Smooth muscle cell (in vitro differentiated cells): ENCODE results near the gene PARS2. TPM values are rescaled to one million over a fixed set of nuclear protein-coding genes. Genes with fewer than 3 reads are reported as not detected.

ENCODE experiments used
- DNase-seq: peaks from one replicate; lab custom pipeline; 2025; ENCODE audit not compliant: unreplicated experiment; lab: John Stamatoyannopoulos, UW
- H2AFZ ChIP-seq: fragments of 200-600 bp; sonication (generic); 2 replicates; pipeline ENCODE4 v1.6.0; 2016; ENCODE audit warnings: antibody characterized with exemption, low read depth, mild to moderate bottlenecking
- H3F3A ChIP-seq: fragments of 200-600 bp; sonication (generic); 2 replicates; pipeline ENCODE4 v1.6.0; 2017; ENCODE audit warnings: antibody characterized with exemption, low read depth
- H3K27ac ChIP-seq: fragments of 200-600 bp; sonication (generic); 2 replicates; pipeline ENCODE4 v1.5.1; 2016; ENCODE audit warnings: low read depth, mild to moderate bottlenecking
- H3K27me3 ChIP-seq: fragments of 200-600 bp; sonication (generic); 2 replicates; pipeline ENCODE4 v1.6.1; 2016; ENCODE audit warnings: low read depth, mild to moderate bottlenecking
- H3K36me3 ChIP-seq: fragments of 200-600 bp; sonication (generic); 2 replicates; pipeline ENCODE4 v1.5.1; 2016; ENCODE audit warnings: low read depth
- H3K4me1 ChIP-seq: fragments of 200-600 bp; sonication (generic); 2 replicates; pipeline ENCODE4 v1.5.1; 2016; ENCODE audit warnings: low read depth
- H3K4me2 ChIP-seq: fragments of 200-600 bp; sonication (generic); 2 replicates; pipeline ENCODE4 v1.6.0; 2016; ENCODE audit warnings: mild to moderate bottlenecking
- H3K4me3 ChIP-seq: fragments of 200-600 bp; sonication (generic); 2 replicates; pipeline ENCODE4 v1.5.1; 2016; ENCODE audit warnings: mild to moderate bottlenecking
- H3K79me2 ChIP-seq: fragments of 200-600 bp; sonication (generic); 2 replicates; pipeline ENCODE4 v1.6.0; 2016; ENCODE audit warnings: low read depth, mild to moderate bottlenecking
- H3K9ac ChIP-seq: fragments of 200-600 bp; sonication (generic); 2 replicates; pipeline ENCODE4 v1.6.0; 2016; ENCODE audit warnings: low read depth
- H3K9me3 ChIP-seq: fragments of 200-600 bp; sonication (generic); replicated peaks from 2 replicates; pipeline ENCODE4 v1.5.1; 2016; ENCODE audit warnings: low read depth
- H4K20me1 ChIP-seq: fragments of 200-600 bp; sonication (generic); 2 replicates; pipeline ENCODE4 v1.6.0; 2016; ENCODE audit warnings: low read depth
- CTCF ChIP-seq: fragments of 200-600 bp; sonication (generic); IDR thresholded peaks from 2 replicates; pipeline ENCODE4 v1.5.1; 2017; ENCODE audit warnings: borderline replicate concordance, mild to moderate bottlenecking, antibody characterized with exemption; ENCODE audit not compliant: insufficient read depth, poor library complexity, severe bottlenecking
- WGBS: methylation state at CpG from one replicate; pipeline ENCODE4 v1.1.7; 2016; ENCODE audit warnings: low lambda C conversion rate; 5-methylcytosine and 5-hydroxymethylcytosine counted together
- polyA plus RNA-seq: library from polyadenylated mRNA; unstranded; fragments of >200 nt; fragmentation: Nextera tagmentation; extraction: Ambion mirVana; gene quantifications from 2 replicates; pipeline ENCODE4 v1.2.1, GENCODE V29; 2016
- total RNA-seq: library from RNA; depleted of rRNA; stranded (reverse); fragments of >200 nt; gene quantifications from 2 replicates; pipeline ENCODE4 v1.2.3, GENCODE V29; 2014

PARS2 gene
- total and polyA plus RNA-seq, 2 experiments from 2014 or later = 1.7 to 5.7 TPM

- no peak overlapping the region for H3K9ac ChIP-seq
- H3K4me2 ChIP-seq = no peak overlapping the region
- H3K4me3 ChIP-seq = no peak overlapping the region
- no peaks in the 10 kb centered on the region for H3F3A ChIP-seq
- no peak for DNase-seq
- no peak for TF ChIP-seq CTCF
- no peaks in the 10 kb centered on the region for H3K79me2 ChIP-seq
- no peak overlapping the region for H3K27ac ChIP-seq
- H3K27me3 ChIP-seq = no peaks in the 10 kb centered on the region
- H2AFZ ChIP-seq = no peak overlapping the region
- H3K4me1 ChIP-seq = no peaks in the 10 kb centered on the region
- H4K20me1 ChIP-seq = no peaks in the 10 kb centered on the region
- 97% methylated on average over 5 of the region's 5 CpGs for WGBS
- no peaks in the 10 kb centered on the region for H3K9me3 ChIP-seq
- peaks cover 6% of the 10 kb centered on the region for H3K36me3 ChIP-seq
Measured at GRCh38 chr1:54736685-54737084, 27.6 kb downstream of the PARS2 start.

- no peak overlapping the region for H3K4me2 ChIP-seq
- 98% methylated on average over 3 of the region's 3 CpGs for WGBS
- H2AFZ ChIP-seq = no peak overlapping the region
- peaks cover 44% of the 10 kb centered on the region for H3K36me3 ChIP-seq
- no peaks in the 10 kb centered on the region for H3F3A ChIP-seq
- peaks cover 20% of the 10 kb centered on the region for H3K9me3 ChIP-seq
- no peaks in the 10 kb centered on the region for H4K20me1 ChIP-seq
- no peaks in the 10 kb centered on the region for H3K4me1 ChIP-seq
- H3K79me2 ChIP-seq = no peaks in the 10 kb centered on the region
- no peak overlapping the region for H3K27ac ChIP-seq
- no peak for DNase-seq
- no peak overlapping the region for H3K9ac ChIP-seq
- no peak for TF ChIP-seq CTCF
- H3K4me3 ChIP-seq = no peak overlapping the region
- H3K27me3 ChIP-seq = no peaks in the 10 kb centered on the region
Measured at GRCh38 chr1:54728027-54728426, 36.3 kb downstream of the PARS2 start.

GRCh38 chr1:54724771-54725170 lies 39.6 kb downstream of the PARS2 start:
- TF ChIP-seq CTCF = no peak
- Histone ChIP-seq H3K9me3 (peaks cover 20% of the 10 kb centered on the region), H3K4me2 (no peak overlapping the region), H3K79me2 (no peaks in the 10 kb centered on the region), H3K27me3 (no peaks in the 10 kb centered on the region), H2AFZ (no peak overlapping the region), H4K20me1 (no peaks in the 10 kb centered on the region), H3K9ac (no peak overlapping the region), H3F3A (no peaks in the 10 kb centered on the region), H3K4me3 (no peak overlapping the region), H3K27ac (no peak overlapping the region), H3K4me1 (no peaks in the 10 kb centered on the region), H3K36me3 (peaks cover 61% of the 10 kb centered on the region)
- 97% methylated on average over 1 of the region's 1 CpG for WGBS
- no peak for DNase-seq

GRCh38 chr1:54723985-54724384 lies 40.3 kb downstream of the PARS2 start:
- DNase-seq = no peak
- no peak for TF ChIP-seq CTCF
- Histone ChIP-seq H4K20me1 (no peaks in the 10 kb centered on the region), H3K27ac (no peak overlapping the region), H2AFZ (no peak overlapping the region), H3K79me2 (no peaks in the 10 kb centered on the region), H3F3A (no peaks in the 10 kb centered on the region), H3K4me1 (no peaks in the 10 kb centered on the region), H3K9me3 (peaks cover 20% of the 10 kb centered on the region), H3K9ac (no peak overlapping the region), H3K4me3 (no peak overlapping the region), H3K36me3 (peaks cover 61% of the 10 kb centered on the region), H3K4me2 (no peak overlapping the region), H3K27me3 (no peaks in the 10 kb centered on the region)
